Activated T-cell treated with anti-CD3 and anti-CD28 coated beads, Interleukin-2, amount 50 U/mL, for 72 hours (primary cell): ENCODE results near the gene RHBDF1. TPM values are rescaled to one million over a fixed set of nuclear protein-coding genes. Genes with fewer than 3 reads are reported as not detected.
A peak's percentile ranks its signal among the peaks of the same experiment; 100 is the strongest.

Source experiments
- ATAC-seq, 2 donors: fragments of 150-1000 bp; cut with Tn5 transposase; replicated peaks in 1 of 2; 2 replicates each; pipeline ENCODE4 v1.10.0; 2021; ENCODE audit warnings: moderate library complexity in 2 of 2, mild to moderate bottlenecking in 1 of 2
- DNase-seq, 2 donors: peaks; one replicate each; pipeline ENCODE4 v3.0.0; 2021 to 2022; ENCODE audit warnings: mixed read lengths in 1 of 2
- H3K27ac Mint-ChIP-seq: one replicate; pipeline ENCODE4 v1.8.0; 2022; ENCODE audit warnings: mild to moderate bottlenecking, moderate library complexity, mixed read lengths
- H3K27me3 Mint-ChIP-seq: one replicate; pipeline ENCODE4 v1.8.0; 2022; ENCODE audit warnings: low read depth, mixed read lengths
- H3K36me3 Mint-ChIP-seq, 2 donors: one replicate each; pipeline ENCODE4 v1.8.0; 2022; ENCODE audit warnings: mixed read lengths in 2 of 2, mild to moderate bottlenecking in 1 of 2; ENCODE audit not compliant: insufficient read depth in 2 of 2
- H3K4me1 Mint-ChIP-seq: one replicate; pipeline ENCODE4 v1.8.0; 2022; ENCODE audit warnings: low read depth, mixed read lengths
- H3K4me3 Mint-ChIP-seq, 2 donors: one replicate each; pipeline ENCODE4 v1.8.0; 2022; ENCODE audit warnings: mild to moderate bottlenecking in 2 of 2, mixed read lengths in 2 of 2, moderate library complexity in 2 of 2
- H3K9me3 Mint-ChIP-seq, 2 donors: one replicate each; pipeline ENCODE4 v1.8.0; 2022; ENCODE audit warnings: mixed read lengths in 2 of 2
- total RNA-seq, 2 donors: library from RNA; stranded (reverse); gene quantifications; one replicate each; pipeline ENCODE4 v1.2.3, GENCODE V29; 2022

RHBDF1 gene
- total RNA-seq, 2 donors from 2014 or later, result 0.31 to 0.53 TPM

DNA sequence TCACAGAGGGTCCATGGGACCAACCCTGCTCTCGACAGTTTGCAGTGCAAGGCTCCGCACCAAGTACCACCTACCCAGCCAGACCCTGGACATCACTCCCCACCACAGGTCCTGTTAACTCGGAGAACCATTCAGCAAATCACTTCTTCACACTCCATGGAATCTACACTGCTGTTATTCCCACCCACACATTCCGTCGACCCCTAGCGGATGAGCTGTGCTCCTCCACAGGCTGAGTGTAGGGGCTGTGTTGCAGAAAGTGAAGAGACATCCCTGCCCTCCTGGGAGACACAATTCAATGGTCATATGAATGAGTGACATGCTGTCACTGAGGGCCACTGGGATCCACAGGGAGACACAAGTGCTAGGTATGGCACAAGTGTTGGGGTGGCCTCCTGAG lies 33.1 kb upstream of the RHBDF1 start:
- ATAC-seq (no peak), DNase-seq (no peak)
- Mint-ChIP-seq H3K4me1 (no peaks in the 10 kb centered on the region), H3K4me3 (no peak overlapping the region), H3K36me3 (peaks cover 0 to 3% of the 10 kb centered on the region in 2 donors), H3K27me3 (no peaks in the 10 kb centered on the region), H3K27ac (no peak overlapping the region), H3K9me3 (no peaks in the 10 kb centered on the region)

DNA sequence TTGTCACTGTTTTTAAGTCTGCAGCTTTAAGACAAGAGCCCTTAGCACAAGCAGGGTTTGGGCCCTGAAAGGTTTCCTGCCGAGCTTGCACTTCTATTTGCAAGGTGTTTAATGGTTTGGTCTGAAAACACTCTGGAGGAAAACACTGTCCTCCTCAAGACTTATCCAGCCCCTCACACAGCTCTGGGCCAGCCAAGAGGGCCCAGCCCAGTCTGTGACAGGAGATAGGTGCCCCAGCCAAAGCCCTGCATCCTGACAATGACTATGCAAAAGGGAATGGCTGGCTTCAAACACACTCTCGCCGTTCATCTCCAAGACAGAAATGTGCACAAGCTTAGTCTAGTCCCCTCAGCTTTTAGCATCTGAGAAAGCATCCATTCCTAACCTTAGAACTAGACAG lies 32.5 kb upstream of the RHBDF1 start:
- Mint-ChIP-seq H3K36me3 (peaks cover 0 to 3% of the 10 kb centered on the region in 2 donors), H3K4me1 (no peaks in the 10 kb centered on the region), H3K27ac (no peak overlapping the region), H3K9me3 (no peaks in the 10 kb centered on the region), H3K4me3 (no peak overlapping the region), H3K27me3 (no peaks in the 10 kb centered on the region)
- no peak for DNase-seq
- ATAC-seq, result no peak

DNA sequence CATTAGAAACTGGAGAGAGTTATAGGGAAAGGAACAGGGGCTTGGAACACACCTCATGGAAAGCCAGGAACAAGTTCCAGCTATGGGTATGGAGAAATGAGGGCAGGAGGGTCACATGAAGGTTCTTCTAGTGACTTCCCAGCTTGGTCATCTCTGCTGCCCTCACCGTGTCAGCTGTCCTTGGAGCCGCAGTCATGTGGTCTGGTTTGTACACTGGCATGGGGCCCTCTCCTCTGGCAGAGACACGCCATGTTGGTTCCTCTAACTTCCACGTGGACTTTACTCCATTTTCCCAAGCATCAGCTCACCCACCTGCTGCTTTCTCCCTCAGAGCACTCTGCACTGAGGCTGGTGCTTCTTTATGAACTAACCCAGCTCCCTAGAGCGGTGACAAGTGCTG lies 31.9 kb upstream of the RHBDF1 start:
- no peaks in the 10 kb centered on the region for H3K4me1 Mint-ChIP-seq
- no peak overlapping the region for H3K27ac Mint-ChIP-seq
- H3K9me3 Mint-ChIP-seq, result no peaks in the 10 kb centered on the region
- ATAC-seq, result no peak
- no peak for DNase-seq
- H3K27me3 Mint-ChIP-seq, result no peaks in the 10 kb centered on the region
- H3K4me3 Mint-ChIP-seq, result no peak overlapping the region
- H3K36me3 Mint-ChIP-seq, result peaks cover 0 to 3% of the 10 kb centered on the region in 2 donors

DNA sequence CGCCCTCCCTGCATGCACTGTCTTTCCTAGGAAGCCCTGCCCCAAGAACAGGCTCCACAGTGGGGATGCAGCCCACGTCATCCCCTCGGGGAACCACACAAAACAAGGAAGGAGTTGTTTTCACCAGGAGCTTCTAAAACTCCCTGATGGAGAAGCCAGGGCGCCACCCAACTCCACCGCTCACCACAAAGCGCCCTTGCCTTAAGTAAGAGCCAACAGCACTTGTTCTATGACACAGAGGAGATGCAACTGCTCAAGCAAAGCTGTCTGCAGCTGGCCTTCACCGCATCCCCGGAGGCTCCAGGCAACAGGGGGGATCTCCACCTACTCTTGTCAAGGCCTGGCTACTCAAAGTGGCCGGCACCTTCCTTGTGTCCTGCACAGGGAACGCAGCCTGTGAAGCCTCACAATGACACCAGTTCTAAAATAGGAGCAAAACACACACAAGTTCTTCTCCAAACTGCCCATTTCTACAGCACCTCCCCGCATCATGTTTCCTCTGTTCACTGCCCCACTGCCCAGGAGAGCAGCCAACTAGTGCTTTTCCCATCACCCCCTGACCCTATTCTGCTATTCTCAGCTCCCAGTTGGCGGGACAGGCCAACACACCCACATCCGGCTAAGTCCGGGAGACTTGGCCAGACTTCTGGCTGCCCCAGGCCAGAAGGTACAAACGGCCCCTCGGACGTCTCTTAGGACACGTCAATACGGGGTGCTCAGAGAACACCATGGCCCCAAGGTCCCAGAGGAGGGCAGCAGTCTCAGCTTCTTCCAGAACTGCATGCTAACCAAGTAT lies 29.8 kb upstream of the RHBDF1 start:
- Mint-ChIP-seq H3K4me1 (no peaks in the 10 kb centered on the region), H3K4me3 (no peak overlapping the region), H3K36me3 (peaks cover 0 to 4% of the 10 kb centered on the region in 2 donors), H3K27me3 (no peaks in the 10 kb centered on the region), H3K9me3 (no peaks in the 10 kb centered on the region), H3K27ac (no peak overlapping the region)
- ATAC-seq (no peak), DNase-seq (no peak)

DNA sequence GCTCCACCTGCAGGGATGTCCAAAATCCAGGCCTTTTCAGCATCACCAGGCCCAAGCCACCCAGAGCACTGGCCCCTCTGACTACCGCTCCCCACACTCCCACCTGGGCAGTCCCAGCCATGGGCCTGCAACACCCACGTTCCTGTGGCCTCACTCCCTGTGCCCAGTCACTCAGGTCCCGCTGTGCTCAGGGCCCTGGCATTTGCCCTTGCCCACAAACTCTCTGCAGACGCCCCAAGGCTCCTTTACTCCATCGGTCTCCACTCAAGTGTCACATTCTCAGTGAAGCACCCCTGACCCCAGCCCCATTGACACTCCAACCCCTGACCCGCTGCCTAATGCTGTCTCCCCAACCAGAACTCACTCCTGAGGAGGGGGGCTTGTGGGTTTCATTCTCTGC lies 29.2 kb upstream of the RHBDF1 start:
- Mint-ChIP-seq H3K4me3 (no peak overlapping the region), H3K27ac (no peak overlapping the region), H3K27me3 (no peaks in the 10 kb centered on the region), H3K4me1 (no peaks in the 10 kb centered on the region), H3K9me3 (no peaks in the 10 kb centered on the region), H3K36me3 (peaks cover 0 to 4% of the 10 kb centered on the region in 2 donors)
- DNase-seq (no peak), ATAC-seq (no peak)

DNA sequence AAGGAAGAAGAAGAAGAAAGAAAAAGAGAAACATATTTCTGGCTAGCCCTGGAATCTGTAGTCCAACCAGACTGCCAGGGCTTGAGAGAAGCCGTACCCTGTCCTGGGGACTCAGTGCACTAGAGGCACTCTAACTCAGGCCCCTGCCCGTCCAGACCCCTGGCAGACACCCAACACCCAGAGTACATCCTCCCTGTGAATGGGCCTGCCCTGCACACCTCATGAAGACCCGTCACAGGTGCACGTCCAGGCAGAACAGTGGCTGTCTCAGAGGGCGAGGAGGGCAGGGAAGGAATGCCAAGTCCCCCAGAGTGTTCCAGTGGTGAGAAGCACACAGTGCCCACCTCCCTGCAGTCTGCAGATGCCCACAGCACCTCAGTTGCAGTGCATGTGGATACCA lies 28.6 kb upstream of the RHBDF1 start:
- no peak for DNase-seq
- Mint-ChIP-seq H3K4me1 (no peaks in the 10 kb centered on the region), H3K9me3 (no peaks in the 10 kb centered on the region), H3K4me3 (no peak overlapping the region), H3K27me3 (no peaks in the 10 kb centered on the region), H3K36me3 (peaks cover 0 to 4% of the 10 kb centered on the region in 2 donors), H3K27ac (no peak overlapping the region)
- no peak for ATAC-seq

DNA sequence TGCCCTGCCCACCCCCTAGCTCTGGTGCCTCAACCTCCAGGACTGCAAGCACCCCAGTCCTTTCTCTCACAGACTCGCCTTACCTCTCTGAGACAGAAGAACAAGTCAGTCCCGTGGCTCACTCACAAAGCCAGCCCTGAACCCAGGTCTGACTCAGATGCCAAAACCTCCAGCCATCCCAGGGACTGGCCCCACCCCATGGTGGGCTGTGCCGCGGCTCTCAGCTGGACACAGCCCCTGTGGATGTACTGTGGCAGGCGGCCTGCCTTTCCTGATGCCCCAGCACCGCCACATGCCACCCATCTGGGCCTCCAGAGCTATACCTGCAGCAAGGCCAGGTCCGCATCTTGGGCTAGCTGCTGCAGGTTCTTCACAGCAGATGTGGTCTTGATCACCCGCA lies 25.4 kb upstream of the RHBDF1 start:
- H3K4me3 Mint-ChIP-seq, result no peak overlapping the region
- ATAC-seq, result no peak

DNA sequence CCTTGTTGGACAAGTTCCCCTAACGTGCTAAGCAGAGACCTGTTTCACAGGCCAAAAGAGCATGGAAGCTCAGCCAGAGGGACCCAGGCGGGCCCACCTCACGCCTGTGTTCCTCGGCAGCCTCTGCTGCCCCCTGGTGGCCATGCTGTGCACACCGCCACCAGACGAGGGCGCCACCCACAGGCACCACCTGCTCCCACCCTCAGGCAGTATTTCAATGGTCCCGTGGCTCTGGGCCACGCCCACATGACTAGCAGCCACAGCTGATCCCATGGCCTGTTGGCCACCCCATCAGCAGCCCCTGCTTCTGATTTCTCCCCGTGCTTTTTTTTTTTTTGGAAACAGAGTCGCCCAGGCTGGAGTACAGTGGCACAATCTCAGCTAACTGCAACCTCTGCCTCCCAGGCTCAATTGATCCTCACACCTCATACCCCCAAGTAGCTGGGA lies 24.5 kb upstream of the RHBDF1 start:
- no peaks in the 10 kb centered on the region for H3K27me3 Mint-ChIP-seq
- no peak overlapping the region for H3K27ac Mint-ChIP-seq
- H3K4me1 Mint-ChIP-seq, result no peaks in the 10 kb centered on the region
- ATAC-seq (peak; percentile 96 to 97), DNase-seq (peak; percentile 91 to 94)
- H3K36me3 Mint-ChIP-seq, result peaks cover 0 to 2% of the 10 kb centered on the region in 2 donors
- no peaks in the 10 kb centered on the region for H3K9me3 Mint-ChIP-seq
- no peak overlapping the region for H3K4me3 Mint-ChIP-seq

More for the DNA sequence above, 25.4 kb upstream of the RHBDF1 start:
- H3K4me1 Mint-ChIP-seq, result no peaks in the 10 kb centered on the region
- no peak overlapping the region for H3K27ac Mint-ChIP-seq
- no peak for DNase-seq
- H3K36me3 Mint-ChIP-seq, result peaks cover 0 to 4% of the 10 kb centered on the region in 2 donors
- no peaks in the 10 kb centered on the region for H3K9me3 Mint-ChIP-seq
- no peaks in the 10 kb centered on the region for H3K27me3 Mint-ChIP-seq

DNA sequence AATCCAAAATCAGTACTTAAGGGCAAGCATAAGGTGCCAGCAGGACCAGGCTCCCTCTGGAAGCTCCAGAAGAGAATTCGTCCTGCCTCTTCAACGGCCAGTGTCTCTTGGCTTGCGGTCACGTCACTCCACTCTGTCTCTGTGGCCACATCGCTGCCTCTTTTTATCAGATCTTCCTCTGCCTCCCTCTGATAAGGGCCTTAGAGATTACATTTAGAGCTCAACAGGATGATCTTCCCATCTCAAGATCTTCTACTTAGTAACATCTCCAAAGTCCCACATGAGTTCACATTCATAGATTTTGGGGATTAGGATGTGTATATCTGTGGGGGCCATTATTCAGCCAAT lies 22.5 kb upstream of the RHBDF1 start:
- ATAC-seq (no peak), DNase-seq (no peak)
- H3K4me1 Mint-ChIP-seq, result no peaks in the 10 kb centered on the region
- peaks cover 0 to 2% of the 10 kb centered on the region in 2 donors for H3K36me3 Mint-ChIP-seq
- H3K27ac Mint-ChIP-seq, result no peak overlapping the region
- H3K27me3 Mint-ChIP-seq, result no peaks in the 10 kb centered on the region
- H3K4me3 Mint-ChIP-seq, result no peak overlapping the region
- H3K9me3 Mint-ChIP-seq, result no peaks in the 10 kb centered on the region

DNA sequence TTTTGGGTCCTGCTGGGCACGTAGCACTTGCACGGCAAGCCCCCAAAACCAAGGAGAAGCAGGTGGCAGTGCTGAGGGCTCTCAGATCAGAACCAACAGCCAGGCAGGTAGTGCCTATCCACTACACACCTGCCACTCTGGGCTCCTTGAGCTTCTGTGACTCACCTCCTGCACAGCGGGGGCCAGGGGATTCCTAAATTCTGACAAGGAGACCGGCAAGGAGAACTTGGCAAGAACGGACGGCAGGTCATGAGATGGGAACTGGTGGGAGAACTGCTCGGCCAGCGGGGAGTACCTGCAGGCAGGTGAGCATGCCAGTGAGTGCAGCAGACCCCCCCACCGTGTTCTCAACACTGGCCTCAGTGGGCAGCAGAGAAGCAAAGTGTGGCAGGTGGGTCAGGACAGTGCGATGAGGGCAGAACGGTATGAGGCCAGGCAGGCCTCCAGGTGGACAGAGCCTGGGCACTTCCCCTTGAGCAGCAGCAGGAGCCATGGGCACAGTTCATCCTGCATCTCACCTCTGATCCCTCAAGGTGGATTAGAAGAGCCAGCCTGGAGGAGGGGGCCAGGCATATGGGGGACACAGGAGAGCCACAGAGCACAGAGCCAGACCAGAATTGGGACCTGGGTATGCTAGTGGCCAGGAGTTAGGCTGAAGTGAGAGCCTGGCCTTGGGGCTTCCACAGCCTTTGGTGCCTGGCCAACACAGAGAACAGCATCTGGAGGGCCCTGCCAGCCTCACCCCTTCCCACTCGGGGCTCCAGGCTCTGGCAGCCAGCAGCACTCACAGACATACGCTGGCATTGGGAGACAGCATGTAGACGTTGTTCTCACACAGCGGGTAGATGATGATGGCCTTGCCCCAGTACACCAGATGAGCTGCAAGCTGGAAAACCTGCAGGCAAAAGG lies 20.3 kb upstream of the RHBDF1 start:
- H3K4me1 Mint-ChIP-seq, result no peaks in the 10 kb centered on the region
- DNase-seq (no peak), ATAC-seq (no peak)
- no peaks in the 10 kb centered on the region for H3K9me3 Mint-ChIP-seq
- no peak overlapping the region for H3K27ac Mint-ChIP-seq
- peaks cover 0 to 2% of the 10 kb centered on the region in 2 donors for H3K36me3 Mint-ChIP-seq
- no peaks in the 10 kb centered on the region for H3K27me3 Mint-ChIP-seq
- no peak overlapping the region for H3K4me3 Mint-ChIP-seq

DNA sequence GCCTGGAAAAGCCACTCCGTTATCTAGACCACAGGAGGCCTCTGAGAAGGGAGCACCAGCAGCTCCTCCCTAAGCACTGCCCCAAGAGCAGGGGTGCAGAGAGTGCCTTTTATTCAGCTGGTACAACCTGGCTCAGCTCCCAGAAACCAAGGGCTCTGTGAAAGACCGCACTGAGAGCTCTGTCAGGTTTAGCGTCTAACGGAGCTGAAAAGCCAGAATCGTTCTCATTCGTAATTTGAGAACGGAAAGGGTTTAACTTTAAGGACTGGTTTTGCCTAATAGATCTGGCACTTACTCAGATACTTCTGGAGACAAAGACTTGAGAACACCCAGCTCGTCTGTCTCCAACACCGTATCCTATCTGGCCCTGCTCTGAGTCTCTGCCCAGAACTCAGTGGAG lies 19.1 kb upstream of the RHBDF1 start:
- Mint-ChIP-seq H3K27me3 (no peaks in the 10 kb centered on the region), H3K36me3 (peaks cover 0 to 3% of the 10 kb centered on the region in 2 donors), H3K27ac (no peak overlapping the region), H3K9me3 (no peaks in the 10 kb centered on the region), H3K4me3 (no peak overlapping the region), H3K4me1 (no peaks in the 10 kb centered on the region)
- ATAC-seq (no peak), DNase-seq (no peak)

DNA sequence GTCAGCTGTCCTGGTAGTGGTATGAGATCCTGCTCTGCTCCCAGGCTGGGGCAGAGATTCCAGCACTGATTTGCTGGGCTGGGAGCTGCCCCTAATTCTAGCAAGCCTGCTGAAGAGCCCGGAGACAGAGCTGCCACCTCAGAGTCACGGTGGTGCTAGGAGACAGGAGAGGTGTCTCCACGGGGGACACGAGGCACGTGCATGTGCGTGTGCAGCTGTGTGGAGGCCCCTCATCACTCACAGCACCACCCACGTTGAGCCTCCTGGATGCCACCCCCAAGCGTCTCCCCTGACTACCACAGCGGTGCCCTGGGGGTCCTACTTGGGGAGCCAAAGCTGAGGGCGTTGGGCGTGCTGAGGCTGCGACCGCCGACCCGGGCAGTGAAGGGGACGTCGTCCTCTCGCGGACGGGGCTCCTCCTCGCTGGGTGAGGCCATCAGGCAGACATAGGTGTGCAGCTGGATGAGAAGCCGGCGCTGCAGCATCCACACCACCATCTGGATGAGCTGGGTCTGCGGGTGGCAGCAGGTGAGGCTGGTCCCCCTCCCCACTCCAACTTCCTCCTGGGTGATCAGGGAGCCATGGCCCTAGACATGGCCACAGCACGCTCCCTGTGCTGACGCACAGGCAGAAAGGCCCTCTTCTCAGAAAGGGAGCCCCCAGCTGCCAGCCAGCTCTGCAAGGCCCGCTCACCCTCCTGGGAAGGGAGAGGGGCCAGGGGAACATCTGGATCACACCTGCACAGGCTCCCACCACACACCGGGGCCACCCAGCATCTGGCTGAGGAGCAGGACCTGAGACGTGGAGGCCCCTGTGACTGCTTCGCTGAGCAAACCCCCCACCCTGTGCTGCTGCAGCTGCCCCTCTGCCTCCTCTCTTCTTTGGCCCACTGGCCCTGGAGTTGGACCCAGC lies 17.2 kb upstream of the RHBDF1 start:
- H3K9me3 Mint-ChIP-seq, result no peaks in the 10 kb centered on the region
- peaks cover 7% of the 10 kb centered on the region for H3K4me1 Mint-ChIP-seq
- no peak overlapping the region for H3K27ac Mint-ChIP-seq
- no peaks in the 10 kb centered on the region for H3K27me3 Mint-ChIP-seq
- H3K4me3 Mint-ChIP-seq, result no peak overlapping the region
- DNase-seq (no peak), ATAC-seq (no peak)
- H3K36me3 Mint-ChIP-seq, result peaks cover 2 to 7% of the 10 kb centered on the region in 2 donors
